Nephron (organoid): ENCODE results near the gene RPS18.

Experiments used
- H3K27ac Mint-ChIP-seq, 3 experiments: 2 replicates each; pipeline ENCODE4 v1.8.0; 2020; ENCODE audit warnings: mixed read lengths in 3 of 3, mild to moderate bottlenecking in 2 of 3, moderate library complexity in 1 of 3
- H3K27me3 Mint-ChIP-seq: 2 replicates; pipeline ENCODE4 v1.8.0; 2021; ENCODE audit warnings: low read depth, mild to moderate bottlenecking, moderate library complexity, mixed read lengths
- H3K36me3 Mint-ChIP-seq: 2 replicates; pipeline ENCODE4 v1.8.0; 2020; ENCODE audit warnings: low read depth, mixed read lengths
- H3K4me1 Mint-ChIP-seq: 2 replicates; pipeline ENCODE4 v1.8.0; 2020; ENCODE audit warnings: mixed read lengths
- H3K4me3 Mint-ChIP-seq, 3 experiments: 2 replicates each; pipeline ENCODE4 v1.8.0; 2020; ENCODE audit warnings: mild to moderate bottlenecking in 3 of 3, mixed read lengths in 3 of 3, moderate library complexity in 2 of 3
- H3K9me3 Mint-ChIP-seq: 2 replicates; pipeline ENCODE4 v1.8.0; 2020; ENCODE audit warnings: mixed read lengths
- TF ChIP-seq, protein P1 (sequence below), 3 experiments: fragments of 200-600 bp; sonication (generic); IDR thresholded peaks; one replicate each; pipeline ENCODE4 v1.5.0; 2021; ENCODE audit warnings: antibody characterized with exemption in 3 of 3; ENCODE audit not compliant: unreplicated experiment in 3 of 3

RPS18 gene

DNA sequence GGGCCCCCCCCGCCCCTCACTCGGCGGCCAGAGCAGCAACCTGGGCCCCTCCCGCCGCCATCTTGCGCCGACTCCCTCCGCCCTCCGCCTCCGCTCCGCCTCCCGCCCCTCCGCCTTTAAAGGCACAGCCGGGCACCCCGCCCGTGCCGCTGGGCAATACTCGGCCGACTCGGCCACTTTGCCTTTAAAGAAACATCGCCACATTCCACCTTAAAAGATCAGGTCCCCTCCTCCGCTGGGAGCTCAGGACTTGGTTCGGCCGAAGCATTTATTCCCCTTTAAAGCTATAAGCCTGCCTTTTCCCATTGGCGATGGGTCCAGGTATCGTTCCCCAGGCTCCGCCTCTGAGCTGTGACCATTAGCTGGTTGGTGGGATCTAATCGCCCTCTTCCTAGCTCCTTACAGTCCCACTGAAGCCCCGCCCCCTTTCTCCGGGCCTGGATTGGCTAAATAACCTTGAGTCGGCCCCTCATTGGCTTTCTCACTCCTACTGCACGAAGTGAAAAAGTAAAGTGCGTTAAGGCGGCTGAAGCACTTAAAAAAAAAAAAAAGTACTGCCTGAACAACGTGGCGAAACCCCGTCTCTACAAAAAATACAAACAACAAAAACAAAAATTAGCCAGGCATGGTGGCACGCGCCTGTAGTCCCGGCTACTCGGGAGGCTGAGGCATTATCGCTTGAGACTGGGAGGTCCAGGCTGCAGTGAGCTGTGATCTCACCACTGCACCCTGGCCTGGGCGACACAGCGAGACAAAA is 46.0 kb downstream of the RPS18 start, which contains the start of gene ZBTB22:
ZBTB22 (minus strand) TSS at position 76 of the 757 bp plus-strand sequence. CDS start 828 bp downstream, outside the sequence.
- H3K4me1 Mint-ChIP-seq: peaks cover 73% of the 10 kb centered on the region
- TF ChIP-seq, protein P1, sequence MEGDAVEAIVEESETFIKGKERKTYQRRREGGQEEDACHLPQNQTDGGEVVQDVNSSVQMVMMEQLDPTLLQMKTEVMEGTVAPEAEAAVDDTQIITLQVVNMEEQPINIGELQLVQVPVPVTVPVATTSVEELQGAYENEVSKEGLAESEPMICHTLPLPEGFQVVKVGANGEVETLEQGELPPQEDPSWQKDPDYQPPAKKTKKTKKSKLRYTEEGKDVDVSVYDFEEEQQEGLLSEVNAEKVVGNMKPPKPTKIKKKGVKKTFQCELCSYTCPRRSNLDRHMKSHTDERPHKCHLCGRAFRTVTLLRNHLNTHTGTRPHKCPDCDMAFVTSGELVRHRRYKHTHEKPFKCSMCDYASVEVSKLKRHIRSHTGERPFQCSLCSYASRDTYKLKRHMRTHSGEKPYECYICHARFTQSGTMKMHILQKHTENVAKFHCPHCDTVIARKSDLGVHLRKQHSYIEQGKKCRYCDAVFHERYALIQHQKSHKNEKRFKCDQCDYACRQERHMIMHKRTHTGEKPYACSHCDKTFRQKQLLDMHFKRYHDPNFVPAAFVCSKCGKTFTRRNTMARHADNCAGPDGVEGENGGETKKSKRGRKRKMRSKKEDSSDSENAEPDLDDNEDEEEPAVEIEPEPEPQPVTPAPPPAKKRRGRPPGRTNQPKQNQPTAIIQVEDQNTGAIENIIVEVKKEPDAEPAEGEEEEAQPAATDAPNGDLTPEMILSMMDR (IDR thresholded peaks at IDR 0.05; ENCODE audit: unreplicated experiment in 3 of 3): no peak
- H3K9me3 Mint-ChIP-seq: no peaks in the 10 kb centered on the region
- H3K27me3 Mint-ChIP-seq: peaks cover 4% of the 10 kb centered on the region
- H3K36me3 Mint-ChIP-seq: peaks cover 24% of the 10 kb centered on the region
- H3K27ac Mint-ChIP-seq: peak within 1 kb of the TSS; percentile 91 to 98 (median 98)
- H3K4me3 Mint-ChIP-seq: peak within 1 kb of the TSS; percentile 96 to 97 (median 97)

DNA sequence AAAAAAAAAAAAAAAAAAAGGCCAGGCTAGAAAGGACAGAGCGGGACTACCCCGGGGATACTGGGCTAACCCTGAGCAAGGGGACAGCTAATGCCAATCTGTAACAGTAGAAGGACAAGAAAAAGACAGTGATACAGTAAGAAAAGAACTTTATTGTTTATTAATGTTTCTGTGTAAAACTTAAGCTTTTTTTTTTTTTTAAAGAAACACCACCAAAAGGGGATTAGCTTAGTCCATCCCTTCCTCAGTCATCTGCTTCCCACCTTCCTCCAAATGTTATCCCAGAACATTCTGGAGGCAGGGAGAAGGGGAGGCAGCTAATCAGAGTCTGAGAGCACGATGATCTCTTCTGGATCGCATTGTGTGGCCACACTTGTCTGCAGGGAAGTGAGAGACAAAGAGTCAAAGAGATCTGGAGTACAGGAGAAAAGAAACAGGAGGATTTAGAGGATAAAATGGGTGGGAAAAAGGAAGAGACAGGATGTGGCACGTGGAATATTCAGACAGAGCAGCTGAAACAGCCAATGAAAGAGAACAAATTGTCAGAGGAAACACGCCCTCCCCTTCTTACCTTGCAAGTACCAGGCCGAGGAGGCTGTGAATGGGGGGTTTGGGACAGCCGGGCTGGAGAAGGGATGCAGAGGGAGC is 46.7 kb downstream of the RPS18 start:
- TF ChIP-seq, protein P1 (IDR thresholded peaks at IDR 0.05; ENCODE audit: unreplicated experiment in 3 of 3): no peak
- peaks cover 24% of the 10 kb centered on the region for H3K36me3 Mint-ChIP-seq

DNA sequence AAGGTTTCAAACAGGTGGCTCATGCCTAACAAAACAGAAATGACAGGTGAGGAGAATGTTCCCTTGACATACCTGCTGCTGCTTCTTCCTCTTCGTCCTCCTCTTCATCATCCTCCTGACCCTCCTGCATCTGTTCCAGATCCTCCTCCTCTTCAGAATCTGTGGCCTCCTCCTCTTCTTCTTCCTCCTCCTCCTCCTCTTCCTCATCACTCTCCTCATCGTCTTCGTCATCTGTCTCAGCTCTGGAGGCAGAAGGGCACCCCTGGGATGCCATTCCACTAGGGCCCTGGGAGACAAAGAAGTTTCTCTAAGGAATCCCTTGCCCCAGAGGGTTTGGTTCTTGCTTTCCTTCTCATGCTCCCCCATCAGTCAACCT is 48.1 kb downstream of the RPS18 start:
- Mint-ChIP-seq H3K27ac (peak overlapping the region; percentile 64 to 98 (median 91)), H3K4me1 (peaks cover 66% of the 10 kb centered on the region), H3K9me3 (no peaks in the 10 kb centered on the region), H3K4me3 (peak overlapping the region; percentile 88 to 97 (median 96)), H3K27me3 (no peaks in the 10 kb centered on the region), H3K36me3 (peaks cover 24% of the 10 kb centered on the region)
- TF ChIP-seq, protein P1 (IDR thresholded peaks at IDR 0.05; ENCODE audit: unreplicated experiment in 3 of 3): no peak

More for the DNA sequence above, 46.7 kb downstream of the RPS18 start:
- Mint-ChIP-seq H3K9me3 (no peaks in the 10 kb centered on the region), H3K4me1 (peaks cover 71% of the 10 kb centered on the region), H3K27ac (peak overlapping the region; percentile 91 to 98 (median 98)), H3K4me3 (peak overlapping the region; percentile 96 to 97 (median 97)), H3K27me3 (peaks cover under 1% of the 10 kb centered on the region)

DNA sequence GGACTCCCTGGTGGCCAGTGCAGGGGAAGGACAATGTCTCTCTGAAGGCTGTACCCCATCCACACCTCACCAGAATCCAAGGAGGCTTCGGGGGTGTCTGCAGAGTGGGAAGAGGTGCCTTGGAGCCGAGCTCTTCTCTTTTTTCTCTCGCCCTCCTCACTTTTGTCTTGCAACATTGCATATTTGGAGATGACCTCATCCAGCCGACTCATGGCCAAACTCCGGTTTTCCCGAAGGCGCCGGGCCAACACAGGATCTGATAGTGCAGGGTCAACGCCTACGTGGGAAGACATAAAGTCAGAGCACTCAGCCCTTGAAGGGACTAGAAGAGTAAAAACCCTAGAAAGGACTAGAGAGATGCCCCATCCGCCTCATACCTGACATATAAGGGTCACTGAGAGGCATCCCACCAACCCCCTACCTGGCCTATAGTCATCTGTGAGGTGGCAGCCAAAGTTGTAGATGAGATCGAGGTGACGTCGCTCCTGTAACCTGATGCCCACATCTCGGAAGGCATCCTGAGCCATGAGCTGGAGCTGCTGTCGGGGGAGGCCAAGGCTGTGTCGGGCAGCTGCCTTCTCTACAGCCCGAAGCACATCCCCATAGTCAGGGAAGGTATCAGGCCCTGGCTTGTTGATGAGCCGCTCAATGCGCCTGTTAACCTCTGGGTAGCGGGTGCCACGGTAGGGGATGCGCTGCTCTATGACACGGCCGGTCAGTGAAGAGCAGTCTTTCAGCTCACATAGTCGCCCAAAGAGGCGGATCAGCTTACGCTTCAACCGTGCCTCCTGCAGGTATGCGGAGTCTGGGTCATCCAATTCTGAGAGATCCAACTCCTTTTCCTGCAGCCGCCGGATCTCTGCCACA is 48.7 kb downstream of the RPS18 start:
- TF ChIP-seq, protein P1 (IDR thresholded peaks at IDR 0.05; ENCODE audit: unreplicated experiment in 3 of 3): no peak

DNA sequence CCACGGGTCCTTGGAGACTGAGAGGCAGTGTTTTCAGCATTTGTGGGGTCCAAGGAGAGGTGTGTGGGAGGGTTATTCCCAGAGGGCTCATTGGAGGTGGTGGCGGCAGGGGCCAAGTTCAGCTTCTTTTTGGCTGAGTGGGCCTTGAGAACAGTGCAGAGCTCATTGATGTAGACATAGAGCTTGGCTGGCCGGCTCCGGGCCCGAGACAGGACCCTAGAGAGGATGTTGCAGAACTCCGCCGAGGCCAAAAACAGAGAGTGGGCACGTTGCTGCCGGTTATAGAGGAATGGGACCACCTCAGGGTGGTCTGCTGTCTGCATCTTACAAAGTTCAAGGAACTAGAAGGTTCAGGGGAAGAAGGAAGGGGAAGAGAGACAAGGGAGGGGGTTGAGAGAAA is 49.4 kb downstream of the RPS18 start:
- peak overlapping the region; percentile 88 to 97 (median 96) for H3K4me3 Mint-ChIP-seq
- TF ChIP-seq, protein P1 (IDR thresholded peaks at IDR 0.05; ENCODE audit: unreplicated experiment in 3 of 3): no peak
- peak overlapping the region; percentile 38 to 91 (median 83) for H3K27ac Mint-ChIP-seq
- H3K4me1 Mint-ChIP-seq: peaks cover 66% of the 10 kb centered on the region
- no peaks in the 10 kb centered on the region for H3K27me3 Mint-ChIP-seq
- no peaks in the 10 kb centered on the region for H3K9me3 Mint-ChIP-seq
- H3K36me3 Mint-ChIP-seq: peaks cover 24% of the 10 kb centered on the region

More for the DNA sequence above, 48.7 kb downstream of the RPS18 start:
- peak overlapping the region; percentile 88 to 97 (median 96) for H3K4me3 Mint-ChIP-seq
- peaks cover 24% of the 10 kb centered on the region for H3K36me3 Mint-ChIP-seq
- no peaks in the 10 kb centered on the region for H3K9me3 Mint-ChIP-seq
- peak overlapping the region; percentile 44 to 91 (median 59) for H3K27ac Mint-ChIP-seq
- peaks cover 66% of the 10 kb centered on the region for H3K4me1 Mint-ChIP-seq
- H3K27me3 Mint-ChIP-seq: no peaks in the 10 kb centered on the region
